HG03354 (cell line): Measurements from ENCODE around the gene ROR1.

Experiments
- ATAC-seq: cut with Tn5 transposase; IDR thresholded peaks from one replicate; pipeline ENCODE4 v1.9.1; 2021; ENCODE audit warnings: mild to moderate bottlenecking; ENCODE audit not compliant: unreplicated experiment, poor library complexity, severe bottlenecking

Gene ROR1

DNA sequence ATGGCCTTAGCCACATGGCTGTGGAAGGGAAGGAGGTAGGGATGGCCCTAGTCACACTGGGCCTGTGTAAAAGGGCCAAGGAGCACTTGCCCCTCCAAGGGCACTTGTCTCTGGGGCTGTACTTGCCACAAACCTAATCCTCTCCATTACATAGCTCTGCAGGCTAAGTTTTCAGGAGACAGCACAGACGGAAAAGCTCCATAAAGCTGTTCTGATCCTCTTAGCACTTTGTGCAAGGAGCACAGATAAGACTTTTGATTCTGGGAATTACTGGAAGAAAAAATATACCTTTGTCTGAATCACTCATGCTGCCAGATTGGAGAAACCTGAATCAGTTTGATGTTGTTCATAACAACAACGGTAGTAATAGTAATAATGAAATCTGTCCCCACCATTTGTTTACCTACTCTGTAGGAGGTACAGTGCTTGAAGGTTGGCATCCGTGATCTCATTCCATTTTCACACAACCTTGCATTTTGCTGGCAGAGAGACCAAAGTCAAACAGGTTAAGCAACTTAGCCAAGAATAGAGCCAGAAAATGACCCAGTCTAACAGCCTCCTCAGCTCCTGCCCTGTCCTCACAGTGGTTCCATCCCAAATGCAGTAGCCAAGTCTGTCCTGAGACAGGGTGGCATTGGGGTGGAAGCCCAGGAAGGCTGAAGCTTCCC, 207.1 kb downstream of the ROR1 start:
- ATAC-seq, result no peak

DNA sequence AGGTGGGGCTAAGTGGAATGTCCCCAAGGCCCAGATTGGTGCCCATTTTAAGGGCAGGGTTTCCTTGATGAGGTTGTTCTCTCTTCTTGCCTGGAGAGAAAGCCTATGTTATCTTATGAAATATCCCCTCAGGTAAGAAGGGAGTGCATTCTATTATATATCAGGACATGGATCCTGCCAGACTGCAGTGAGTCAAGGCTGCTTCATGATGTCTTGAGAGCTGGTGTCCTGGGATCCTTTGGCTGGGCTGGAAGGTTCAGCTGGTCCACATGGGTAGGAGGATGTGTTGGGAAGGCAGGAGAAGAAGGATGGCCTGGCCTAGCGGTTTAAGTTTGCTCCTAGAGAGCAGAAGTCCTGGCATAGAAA, 207.6 kb downstream of the ROR1 start:
- no peak for ATAC-seq

DNA sequence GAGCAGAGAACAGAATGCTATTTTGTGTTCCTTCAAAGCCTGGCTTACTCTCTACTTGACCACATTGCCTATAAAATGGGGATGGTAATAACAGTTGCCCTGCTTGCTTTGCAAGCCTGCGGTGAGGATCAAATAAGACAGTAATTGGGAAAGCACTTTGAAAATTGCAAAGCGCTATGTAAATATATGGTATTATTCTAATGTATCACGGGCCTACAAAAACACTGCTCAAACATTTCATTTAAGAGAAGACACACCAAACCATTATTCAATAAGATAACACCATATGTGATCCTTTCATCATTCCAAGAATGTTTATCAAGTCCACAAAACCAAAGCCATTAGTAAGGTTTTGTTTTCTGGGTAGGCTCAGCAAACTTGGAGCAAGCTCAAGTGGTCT, 208.4 kb downstream of the ROR1 start:
- ATAC-seq, result no peak

DNA sequence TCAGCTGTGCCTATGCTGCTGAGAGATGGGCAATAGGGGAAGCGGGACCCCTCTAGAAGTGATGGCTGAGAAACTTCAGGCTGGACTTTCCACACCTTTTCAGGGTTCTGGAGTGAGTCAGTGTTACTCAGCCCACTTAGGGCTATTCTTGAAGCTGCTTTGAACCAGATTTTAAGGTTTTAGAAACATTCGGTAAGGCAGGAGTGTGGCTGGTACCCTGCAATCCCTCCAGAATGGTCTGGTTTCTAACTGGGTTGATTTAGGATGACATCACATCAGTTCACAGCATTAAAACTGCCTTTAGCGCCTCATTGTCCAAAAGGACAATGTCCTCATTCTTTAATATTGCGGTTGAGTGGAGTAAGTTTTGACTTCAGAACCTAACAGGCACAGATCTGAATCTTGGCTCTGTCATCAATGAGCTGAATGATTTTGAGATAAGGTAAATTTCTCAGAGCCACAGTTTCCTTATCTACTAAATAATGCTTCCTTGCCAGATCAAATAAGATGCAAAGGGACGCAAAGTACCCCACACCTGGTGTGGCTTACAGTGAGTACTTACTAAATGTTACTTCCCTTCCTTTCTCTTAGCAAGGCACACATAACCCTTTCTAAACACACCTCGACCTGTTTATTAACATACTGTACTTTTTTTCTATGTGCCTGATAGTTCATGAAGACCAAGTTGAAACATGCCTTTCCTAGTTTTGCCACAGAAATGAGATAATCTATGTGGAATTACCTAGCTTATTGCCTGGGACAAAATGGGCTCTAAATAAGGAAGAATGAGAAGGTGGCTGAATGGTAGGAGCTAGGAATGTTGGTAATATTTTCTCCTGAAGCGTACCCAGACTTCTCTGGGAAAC, 209.8 kb downstream of the ROR1 start:
- ATAC-seq, result no peak

DNA sequence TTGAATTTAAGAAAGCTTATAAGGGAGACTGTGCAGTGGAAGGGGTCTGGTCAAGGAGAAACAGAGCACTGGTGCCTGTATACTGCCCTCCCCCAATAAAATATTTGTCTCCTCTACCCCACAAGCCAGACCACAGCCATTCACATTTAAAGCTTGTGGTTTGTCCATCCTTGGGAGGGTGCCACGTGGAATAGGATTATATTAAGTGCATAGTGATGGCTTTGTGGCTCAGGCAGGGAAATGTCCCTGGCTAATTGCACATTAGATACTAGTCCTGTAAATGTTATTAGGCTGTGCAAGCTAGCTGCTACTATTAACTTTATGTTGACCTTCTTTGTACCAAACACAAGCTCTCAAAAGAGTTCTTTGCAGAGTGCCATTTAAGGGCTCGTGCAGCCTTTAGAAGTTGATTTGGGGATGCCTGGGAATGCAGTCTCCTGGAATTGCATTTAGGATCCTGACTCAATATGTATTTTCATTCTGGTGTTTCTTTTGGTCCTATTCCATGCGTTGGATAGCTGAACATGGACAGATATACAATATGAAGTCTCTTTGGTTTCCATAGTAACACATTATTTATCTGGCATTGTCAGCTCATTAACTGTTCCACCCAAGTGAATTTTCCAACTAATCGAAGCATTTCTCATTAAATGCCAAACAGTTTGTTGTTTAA, 210.6 kb downstream of the ROR1 start:
- ATAC-seq, result no peak

DNA sequence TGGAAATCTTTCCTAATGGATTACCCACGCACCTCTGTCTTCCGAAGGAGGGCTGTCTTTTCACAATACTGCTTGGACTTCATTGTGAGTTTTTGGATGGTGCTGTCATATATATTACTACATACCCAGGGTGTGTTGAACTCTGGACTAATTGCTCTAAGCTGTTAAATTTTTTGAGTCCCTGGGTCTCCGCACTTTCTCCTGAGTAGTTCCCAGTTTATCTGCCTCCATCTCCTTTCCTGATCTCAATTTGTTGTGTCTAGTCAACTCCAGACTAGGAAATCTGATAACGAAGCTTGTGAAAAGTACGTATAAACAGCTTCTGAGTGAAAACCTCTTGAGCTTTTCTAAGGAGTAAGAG, 211.1 kb downstream of the ROR1 start:
- no peak for ATAC-seq

DNA sequence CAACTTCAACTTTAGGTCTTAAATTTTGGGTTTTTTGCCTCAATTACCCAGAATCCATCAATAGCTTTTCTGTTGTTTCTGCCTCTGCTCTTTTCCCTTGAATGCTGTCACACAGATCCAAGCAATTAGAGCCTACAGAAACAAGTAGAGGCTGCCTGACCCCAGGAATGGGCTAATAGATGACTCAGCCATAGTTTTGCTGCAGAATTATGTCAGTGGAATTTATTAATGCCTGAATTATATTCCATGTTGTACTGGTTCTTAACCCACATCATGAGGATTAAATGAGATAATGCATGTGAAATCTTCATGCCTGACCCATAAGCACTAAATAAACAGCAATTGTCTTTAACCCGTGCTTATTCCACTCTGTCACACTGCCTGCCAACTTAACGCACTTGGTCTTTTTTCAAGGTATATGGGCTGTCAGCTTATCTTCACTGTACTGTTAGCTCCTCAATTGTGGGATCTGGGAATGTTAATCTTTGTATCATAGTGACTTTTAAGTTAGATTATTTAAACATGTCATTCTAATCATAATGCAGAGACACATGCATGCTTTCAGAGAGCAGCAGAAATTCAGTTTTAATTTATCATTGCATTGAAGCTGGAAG, 213.3 kb downstream of the ROR1 start:
- ATAC-seq, result no peak

DNA sequence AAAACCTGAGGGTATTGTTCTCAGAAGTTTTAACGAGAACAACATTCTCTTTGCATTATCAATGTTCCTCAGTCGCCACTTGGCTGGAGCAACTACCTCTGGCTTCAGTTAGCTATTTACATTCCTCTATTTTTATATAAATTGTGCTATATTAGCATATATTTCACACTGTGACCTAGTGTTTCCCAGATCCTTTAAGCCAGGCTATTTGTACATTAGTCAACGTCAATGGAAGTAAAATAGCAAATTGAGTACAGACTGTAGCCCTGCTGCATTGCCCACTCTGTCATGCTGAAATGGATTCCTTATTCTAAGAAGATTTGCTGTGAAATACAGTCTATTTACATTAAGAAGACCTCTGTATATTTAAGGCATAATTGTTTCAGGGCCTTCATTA, 213.8 kb downstream of the ROR1 start:
- no peak for ATAC-seq

DNA sequence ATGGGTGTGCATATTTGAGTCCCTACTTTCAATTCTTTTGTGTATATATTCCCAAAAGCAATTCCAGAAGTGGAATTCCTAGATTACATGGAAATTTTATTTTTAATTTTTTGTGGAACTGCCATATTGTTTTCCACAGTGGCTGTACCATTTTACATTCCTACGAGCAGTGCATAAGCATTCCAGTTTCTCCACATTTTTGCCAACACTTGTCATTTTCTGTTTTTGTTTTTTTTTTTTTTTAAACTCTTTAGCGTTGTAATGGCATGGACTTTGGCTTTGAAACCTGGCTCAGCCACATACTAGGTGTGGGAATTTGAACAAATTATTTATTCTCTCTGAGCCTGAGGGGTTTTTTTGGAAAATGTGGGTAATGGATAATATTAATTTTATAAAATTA, 215.1 kb downstream of the ROR1 start:
- no peak for ATAC-seq

DNA sequence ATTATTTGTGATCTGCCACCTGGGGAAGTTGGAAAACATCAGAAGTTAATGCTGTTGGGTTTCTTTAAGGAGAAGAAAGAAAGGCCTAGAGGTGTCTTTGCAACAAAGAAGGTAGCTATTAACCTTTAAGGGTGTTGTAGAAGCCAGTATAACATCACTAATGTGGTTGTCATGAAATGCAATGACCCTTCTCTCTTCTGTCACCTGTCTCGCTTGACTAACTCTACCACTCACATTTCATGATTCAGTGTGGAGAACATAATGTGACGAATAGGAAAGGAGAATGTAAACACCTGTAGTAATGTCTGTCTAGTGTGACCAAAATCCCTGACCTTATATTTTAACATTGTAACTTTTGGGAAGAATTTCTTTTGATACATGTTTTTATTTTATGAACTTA, 217.9 kb downstream of the ROR1 start:
- no peak for ATAC-seq

DNA sequence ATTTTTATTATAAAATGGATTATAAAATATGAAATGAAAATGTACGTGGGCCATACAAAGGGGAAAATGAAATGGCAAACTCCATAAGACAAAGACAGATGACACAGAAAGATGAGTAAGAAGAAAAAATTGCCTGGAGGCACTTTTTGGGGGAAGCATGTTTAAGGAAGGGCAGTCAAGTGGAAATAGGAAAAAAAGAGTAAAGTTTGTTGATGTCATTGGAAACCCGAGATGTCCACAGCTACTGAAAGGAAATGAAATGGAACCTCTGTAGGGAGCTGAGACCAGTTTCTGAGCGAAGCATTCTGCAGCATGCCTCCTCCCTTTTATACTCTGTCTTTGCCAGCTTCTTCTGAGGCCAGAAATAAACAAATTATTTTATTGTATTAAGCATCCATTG, 226.2 kb downstream of the ROR1 start:
- no peak for ATAC-seq

DNA sequence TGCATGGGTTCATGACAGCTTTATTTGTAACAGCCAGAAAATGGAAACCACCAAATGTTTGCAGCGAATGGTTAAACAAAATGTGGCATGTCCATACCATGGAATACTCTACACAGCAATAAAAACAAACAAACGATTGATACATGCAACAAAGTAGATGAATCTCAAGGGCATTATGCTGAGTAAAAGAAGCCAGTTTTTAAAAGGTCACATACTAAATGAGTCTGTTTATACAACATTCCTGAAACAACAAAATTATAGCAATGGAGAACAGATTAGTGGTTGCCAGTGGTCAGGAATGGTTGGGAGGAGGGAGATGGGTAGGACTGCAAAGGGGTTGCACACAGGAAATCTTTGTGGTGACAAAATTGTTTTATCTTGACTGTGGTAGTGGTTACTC, 227.2 kb downstream of the ROR1 start:
- no peak for ATAC-seq

DNA sequence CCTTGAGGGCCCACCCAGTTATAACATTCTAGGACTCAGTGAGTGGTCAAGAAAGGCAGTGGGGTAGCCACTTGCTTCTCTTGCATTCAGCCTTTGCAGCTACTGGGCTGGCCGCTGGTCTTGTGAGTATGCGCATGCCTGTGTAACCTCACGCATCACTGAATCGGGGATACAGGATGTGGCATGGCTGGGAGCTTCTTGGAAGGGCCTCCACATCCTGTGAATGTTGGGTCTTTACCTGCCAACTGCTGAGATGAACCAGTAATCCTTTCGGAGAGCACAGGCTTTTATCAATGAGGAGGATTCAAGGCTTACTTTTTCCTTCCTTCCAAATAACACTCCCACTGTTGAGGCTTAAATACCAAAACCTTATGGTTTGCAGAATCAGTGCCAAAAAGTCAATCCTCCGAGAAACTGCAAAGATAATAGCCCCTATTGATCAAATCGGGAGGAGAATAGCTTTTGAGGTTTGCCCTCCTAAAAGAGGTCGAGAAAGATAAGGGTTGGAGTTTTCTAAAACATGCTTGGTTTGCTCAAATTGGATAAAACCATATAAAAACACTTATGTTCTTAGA, 230.7 kb downstream of the ROR1 start:
- no peak for ATAC-seq

DNA sequence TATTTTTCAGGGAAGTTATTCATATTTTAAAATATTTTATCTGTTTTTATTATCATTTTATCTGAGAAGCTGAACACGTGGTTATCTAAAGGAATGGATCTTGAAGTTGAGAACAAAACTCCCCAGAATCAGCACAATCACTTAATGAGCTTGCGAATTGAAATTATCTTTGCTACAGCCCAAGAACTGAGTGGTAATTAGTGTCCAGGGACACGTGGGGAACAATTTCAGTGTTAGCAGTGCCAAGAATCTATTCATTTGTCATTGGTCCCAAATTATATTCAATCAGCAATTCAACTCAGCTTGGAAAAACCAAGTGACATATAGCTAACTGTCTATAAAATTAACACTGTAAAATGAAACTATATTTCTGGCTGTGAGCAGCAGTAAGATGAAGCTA, 232.0 kb downstream of the ROR1 start:
- no peak for ATAC-seq

DNA sequence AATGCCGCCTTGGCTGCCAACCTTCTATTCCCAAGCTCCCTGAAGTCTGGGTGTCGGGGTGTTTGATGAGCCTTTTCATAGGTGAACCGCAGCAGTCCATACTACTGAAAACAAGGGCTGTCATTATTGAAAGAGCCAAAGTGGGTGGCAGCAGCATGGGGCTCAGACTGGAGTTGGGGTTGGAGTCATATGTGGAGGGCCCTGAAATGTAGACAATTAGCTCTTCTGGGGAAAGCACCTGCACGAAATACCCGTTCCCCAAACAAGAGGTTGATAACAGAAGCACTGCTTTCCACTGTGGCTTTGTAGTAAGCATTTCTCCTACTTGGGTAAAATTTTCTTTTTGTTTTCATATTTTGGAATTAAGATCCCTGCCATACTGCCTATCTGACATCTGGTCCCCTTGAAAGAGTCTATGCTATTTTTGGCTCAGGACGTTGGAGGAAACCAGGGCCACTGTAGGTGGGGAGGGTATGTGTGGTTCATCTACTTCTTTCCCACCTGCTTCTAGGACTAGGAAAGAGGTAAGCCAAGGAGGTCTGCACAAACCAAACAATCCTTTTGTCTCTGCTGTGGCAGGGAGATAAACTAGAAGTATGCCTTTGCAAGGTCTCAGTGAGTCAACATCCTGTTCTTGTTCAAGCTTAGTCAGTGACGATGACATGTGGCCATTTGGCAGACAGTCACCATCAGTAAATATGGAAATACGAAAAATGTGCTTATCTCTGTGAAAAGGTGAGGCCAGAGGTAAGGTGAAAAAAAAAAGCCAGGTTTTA, 232.6 kb downstream of the ROR1 start:
- no peak for ATAC-seq

DNA sequence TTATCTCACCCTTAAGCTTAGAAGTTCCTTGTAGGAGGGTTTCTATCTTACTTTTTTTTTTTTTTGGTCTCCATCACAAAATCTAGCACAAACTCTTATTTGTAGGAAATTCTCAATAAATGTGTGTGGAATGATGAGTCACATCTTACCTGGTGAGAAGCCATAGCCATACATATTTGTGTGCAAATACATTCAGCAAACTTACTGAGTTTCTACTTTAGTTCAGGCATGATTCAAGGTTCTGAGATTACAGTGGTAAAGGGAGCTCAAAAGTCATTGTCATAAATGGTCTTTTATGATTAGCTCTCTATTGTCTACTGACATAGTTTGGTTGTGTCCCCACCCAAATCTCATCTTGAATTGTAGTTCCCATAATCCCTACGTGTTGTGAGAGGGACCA, 236.5 kb downstream of the ROR1 start:
- ATAC-seq, result no peak

DNA sequence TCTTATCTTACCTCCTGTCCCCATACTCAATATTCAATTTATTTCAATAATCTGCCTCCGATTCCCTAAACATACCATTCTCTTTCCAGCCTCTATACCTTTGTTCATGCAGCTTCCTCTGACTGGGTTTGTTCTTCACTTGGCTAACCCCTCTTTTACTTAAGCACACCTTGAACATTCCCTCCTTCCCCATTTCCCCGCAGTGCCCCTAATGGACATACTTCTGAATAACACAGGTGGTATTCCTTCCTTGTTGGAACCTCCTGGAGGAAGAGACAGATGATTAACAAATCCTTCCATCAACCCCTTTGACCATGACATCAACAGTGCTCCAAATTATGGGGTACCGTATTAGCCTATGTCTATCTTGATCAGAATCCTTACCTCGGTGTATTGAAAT, 239.6 kb downstream of the ROR1 start:
- ATAC-seq, result no peak

DNA sequence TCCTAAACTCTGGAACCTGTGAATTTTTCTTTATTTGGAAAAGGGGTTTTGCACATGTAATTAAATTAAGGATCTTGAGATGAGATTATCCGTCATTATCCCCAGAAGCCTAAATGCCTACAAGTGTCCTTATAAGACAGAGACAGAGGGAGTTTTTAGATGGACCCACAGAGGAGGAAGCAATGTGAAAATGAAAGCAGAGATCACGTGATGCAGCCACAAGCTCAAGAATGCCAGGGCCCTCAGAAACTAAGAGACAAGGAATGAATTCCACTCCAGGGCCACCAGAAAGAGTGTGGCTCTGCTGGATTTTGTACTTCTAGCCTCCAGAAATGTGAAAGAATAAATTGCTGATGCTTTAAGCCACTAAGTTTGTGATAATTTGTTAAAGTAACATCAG, 246.0 kb downstream of the ROR1 start:
- peak; percentile 85 for ATAC-seq

DNA sequence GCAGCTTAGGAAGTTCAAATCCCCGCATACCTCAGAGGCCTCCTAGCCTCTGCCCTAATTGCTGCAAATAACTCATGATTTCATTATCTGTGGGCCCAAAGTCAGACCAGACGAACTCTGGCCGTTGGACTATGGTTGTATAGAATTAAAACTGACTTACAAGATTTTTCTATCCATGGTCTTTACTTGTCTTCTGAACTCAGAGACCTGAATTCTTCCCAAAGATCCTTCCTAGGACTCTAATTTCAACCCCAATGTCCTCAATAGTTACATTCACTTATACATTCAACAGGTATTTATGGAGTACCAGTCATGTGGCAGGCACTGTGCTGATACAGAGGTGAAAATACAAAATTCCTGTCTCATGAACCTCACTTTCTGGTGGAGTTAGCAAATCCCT, 247.2 kb downstream of the ROR1 start:
- no peak for ATAC-seq

DNA sequence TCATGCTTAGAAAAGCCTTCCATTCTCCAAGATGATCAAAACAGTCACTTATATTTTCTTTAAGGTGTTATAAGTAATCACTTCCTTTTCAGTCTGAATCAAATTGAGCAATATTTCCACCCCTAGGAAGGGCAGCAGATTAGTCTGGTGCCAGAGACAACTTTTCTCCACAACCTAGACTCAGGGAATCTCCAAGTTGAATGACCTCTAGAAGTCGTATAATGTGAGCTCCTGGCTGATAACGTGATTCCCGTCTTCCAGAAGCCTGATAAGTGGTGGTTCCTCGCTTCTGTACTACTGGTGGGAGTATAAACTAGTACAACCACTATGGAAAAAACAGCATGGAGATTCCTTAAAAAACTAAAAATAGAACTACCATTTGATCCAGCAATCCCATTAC, 251.2 kb downstream of the ROR1 start:
- no peak for ATAC-seq
